ENCODE data around the gene PRKCI.

DNA sequence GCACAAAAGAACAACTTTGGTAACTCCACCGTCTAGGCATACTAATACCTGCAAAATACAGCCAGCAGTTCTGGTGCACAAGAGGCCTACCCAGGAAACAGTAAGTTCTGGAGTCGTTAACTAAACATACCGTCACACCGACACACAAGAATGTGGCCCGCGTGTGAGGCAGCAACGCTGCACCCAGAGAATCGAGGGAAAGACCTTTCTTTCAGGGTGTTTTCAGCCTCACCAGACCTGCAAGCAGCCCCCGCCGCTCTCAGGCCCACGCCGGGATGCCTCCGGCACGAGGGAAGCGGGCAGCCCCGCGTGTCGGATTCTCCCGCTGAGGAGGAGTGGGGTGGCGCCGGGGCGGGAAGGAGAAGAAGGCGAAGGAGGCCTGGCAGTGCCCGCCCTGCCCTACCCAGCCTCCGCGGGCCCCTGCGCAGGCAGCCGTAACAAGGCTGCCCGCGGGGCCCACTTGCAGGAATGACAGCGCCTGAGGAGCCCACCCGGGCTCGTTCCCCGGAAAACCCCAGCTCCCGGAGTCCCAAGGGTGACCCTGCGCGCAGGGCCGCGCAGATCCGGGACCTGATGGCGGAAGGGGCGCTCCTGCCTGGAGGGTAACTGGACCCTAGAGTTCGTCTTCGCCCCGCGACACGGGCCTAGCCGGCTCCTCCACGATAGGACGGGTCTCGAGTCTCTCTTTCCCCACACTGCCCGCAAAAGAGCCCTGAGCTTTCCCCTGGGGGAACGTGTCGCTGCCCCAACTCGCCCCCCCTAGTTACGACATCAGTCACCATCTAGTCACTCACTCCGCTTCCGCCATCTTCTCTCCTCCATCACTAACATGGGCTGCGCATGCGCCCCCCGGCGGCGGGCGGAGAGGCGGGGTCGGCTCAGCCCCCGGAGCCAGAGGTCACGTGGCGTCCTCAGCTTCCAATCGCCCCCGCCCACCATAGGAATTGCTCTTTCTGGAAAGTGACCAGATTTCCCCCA, 41.0 kb upstream of the PRKCI start, which contains the start of gene PHC3:
- TF ChIP-seq, protein P1, sequence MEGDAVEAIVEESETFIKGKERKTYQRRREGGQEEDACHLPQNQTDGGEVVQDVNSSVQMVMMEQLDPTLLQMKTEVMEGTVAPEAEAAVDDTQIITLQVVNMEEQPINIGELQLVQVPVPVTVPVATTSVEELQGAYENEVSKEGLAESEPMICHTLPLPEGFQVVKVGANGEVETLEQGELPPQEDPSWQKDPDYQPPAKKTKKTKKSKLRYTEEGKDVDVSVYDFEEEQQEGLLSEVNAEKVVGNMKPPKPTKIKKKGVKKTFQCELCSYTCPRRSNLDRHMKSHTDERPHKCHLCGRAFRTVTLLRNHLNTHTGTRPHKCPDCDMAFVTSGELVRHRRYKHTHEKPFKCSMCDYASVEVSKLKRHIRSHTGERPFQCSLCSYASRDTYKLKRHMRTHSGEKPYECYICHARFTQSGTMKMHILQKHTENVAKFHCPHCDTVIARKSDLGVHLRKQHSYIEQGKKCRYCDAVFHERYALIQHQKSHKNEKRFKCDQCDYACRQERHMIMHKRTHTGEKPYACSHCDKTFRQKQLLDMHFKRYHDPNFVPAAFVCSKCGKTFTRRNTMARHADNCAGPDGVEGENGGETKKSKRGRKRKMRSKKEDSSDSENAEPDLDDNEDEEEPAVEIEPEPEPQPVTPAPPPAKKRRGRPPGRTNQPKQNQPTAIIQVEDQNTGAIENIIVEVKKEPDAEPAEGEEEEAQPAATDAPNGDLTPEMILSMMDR (IDR thresholded peaks at IDR 0.05; ENCODE audit: insufficient read depth, low read length, poor library complexity, severe bottlenecking) = no peak
- TF ChIP-seq EZH2phosphoT487 (conservative IDR thresholded peaks at IDR 0.05; ENCODE audit: low read length) = no peak
